Upper lobe of left lung (tissue), 4 donors: ENCODE measurements around the gene STK31.

Experiments
- EP300 ChIP-seq, 4 donors: sonication (generic); formaldehyde crosslinking; IDR thresholded peaks; one replicate each; pipeline ENCODE4 v1.5.1; 2017; ENCODE audit warnings: antibody characterized with exemption in 4 of 4, control low read depth in 2 of 4
- TF ChIP-seq, protein P1 (sequence below), 6 experiments: fragments of 450-650 bp in 4 of 6; fragments of 200-600 bp in 2 of 6; sonication (generic) in 2 of 6; IDR thresholded peaks; one replicate each; pipeline ENCODE4 v1.5.1; 2016 to 2019; ENCODE audit warnings: antibody characterized with exemption in 6 of 6

DNA sequence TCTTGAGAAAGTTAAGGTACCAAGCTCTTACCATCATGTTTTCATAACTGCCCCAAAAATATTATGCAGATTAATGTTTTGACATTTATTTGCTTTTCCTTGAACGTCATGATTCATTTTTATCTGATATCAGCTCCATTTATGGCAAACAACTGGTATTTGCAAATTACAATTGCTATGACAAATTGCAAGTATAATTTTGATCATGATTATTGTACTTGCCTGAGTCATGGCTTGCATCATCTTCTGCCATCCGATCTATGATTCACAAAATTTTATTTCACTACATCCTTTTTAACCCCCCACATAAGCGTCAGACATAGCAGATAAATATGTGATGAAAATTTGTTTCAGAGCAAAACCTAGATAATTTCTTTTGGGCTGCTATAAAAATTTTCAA, 155.0 kb downstream of the STK31 start:
- TF ChIP-seq, protein P1, sequence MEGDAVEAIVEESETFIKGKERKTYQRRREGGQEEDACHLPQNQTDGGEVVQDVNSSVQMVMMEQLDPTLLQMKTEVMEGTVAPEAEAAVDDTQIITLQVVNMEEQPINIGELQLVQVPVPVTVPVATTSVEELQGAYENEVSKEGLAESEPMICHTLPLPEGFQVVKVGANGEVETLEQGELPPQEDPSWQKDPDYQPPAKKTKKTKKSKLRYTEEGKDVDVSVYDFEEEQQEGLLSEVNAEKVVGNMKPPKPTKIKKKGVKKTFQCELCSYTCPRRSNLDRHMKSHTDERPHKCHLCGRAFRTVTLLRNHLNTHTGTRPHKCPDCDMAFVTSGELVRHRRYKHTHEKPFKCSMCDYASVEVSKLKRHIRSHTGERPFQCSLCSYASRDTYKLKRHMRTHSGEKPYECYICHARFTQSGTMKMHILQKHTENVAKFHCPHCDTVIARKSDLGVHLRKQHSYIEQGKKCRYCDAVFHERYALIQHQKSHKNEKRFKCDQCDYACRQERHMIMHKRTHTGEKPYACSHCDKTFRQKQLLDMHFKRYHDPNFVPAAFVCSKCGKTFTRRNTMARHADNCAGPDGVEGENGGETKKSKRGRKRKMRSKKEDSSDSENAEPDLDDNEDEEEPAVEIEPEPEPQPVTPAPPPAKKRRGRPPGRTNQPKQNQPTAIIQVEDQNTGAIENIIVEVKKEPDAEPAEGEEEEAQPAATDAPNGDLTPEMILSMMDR (IDR thresholded peaks at IDR 0.05) = no peak
- TF ChIP-seq EP300 (IDR thresholded peaks at IDR 0.05) = no peak
